Panc1 (cell line): ENCODE data around the gene HVCN1. TPM values are rescaled to one million over a fixed set of nuclear protein-coding genes. Genes with fewer than 3 reads are reported as not detected.
"Not testable (repeated sequence)": the region's sequence is repeated elsewhere in the genome, so short reads cannot be mapped to it uniquely, and the experiment has no call there.

Experiments
- ATAC-seq: fragments of 200-7000 bp; cut with Tn5 transposase; 2 replicates; pipeline ENCODE4 v1.9.1; 2020; ENCODE audit warnings: mild to moderate bottlenecking, moderate library complexity
- BruUV-seq: library from RNA; stranded (reverse); fragments of 400-500 nt; replicated peaks from 2 replicates; lab custom pipeline; 2021; lab: Mats Ljungman, UMichigan
- CTCF ChIA-PET: fragments of 300-600 bp; sonication (Branson Sonifier 250); formaldehyde crosslinking; loops from one replicate; lab custom pipeline; 2022; ENCODE audit warnings: antibody characterized with exemption; lab: Charles Lee
- POLR2A ChIA-PET: fragments of 300-600 bp; sonication (Branson Sonifier 250); formaldehyde crosslinking; loops from one replicate; lab custom pipeline; 2022; ENCODE audit warnings: antibody characterized with exemption; lab: Charles Lee
- DNase-seq: peaks from one replicate; pipeline ENCODE4 v3.0.0-alpha.2; 2010; ENCODE audit warnings: low read depth, low spot score
- H3K27ac ChIP-seq: 2 replicates; pipeline ENCODE4 v1.5.1; 2011; ENCODE audit warnings: mild to moderate bottlenecking, low read length, inconsistent platforms
- H3K27me3 ChIP-seq: fragments of 200-500 bp; sonication (Bioruptor generic); 2 replicates; pipeline ENCODE4 v1.6.0; 2014; ENCODE audit warnings: low read length, inconsistent platforms; ENCODE audit not compliant: control insufficient read depth, insufficient read depth
- H3K36me3 ChIP-seq: fragments of 200-500 bp; sonication (Bioruptor generic); 2 replicates; pipeline ENCODE4 v1.5.1; 2014; ENCODE audit warnings: inconsistent platforms, mild to moderate bottlenecking, low read length, moderate library complexity; ENCODE audit not compliant: control insufficient read depth, insufficient read depth
- H3K4me1 ChIP-seq: 2 replicates; pipeline ENCODE4 v1.5.1; 2011; ENCODE audit warnings: inconsistent platforms, mild to moderate bottlenecking, low read length, moderate library complexity; ENCODE audit not compliant: control insufficient read depth, insufficient read depth
- H3K4me3 ChIP-seq, 2 experiments: 2 replicates each; pipeline ENCODE4 v1.5.1; 2011 to 2012; ENCODE audit warnings: low read depth in 2 of 2, low read length in 2 of 2, mild to moderate bottlenecking in 2 of 2, inconsistent platforms in 1 of 2, moderate library complexity in 1 of 2
- H3K9me3 ChIP-seq: fragments of 200-500 bp; sonication (Bioruptor generic); 2 replicates; pipeline ENCODE4 v1.5.1; 2014; ENCODE audit warnings: low read depth, mild to moderate bottlenecking, inconsistent platforms, low read length, moderate library complexity; ENCODE audit not compliant: control insufficient read depth, insufficient read depth
- POLR2AphosphoS5 ChIP-seq: IDR thresholded peaks from 2 replicates; pipeline ENCODE4 v1.6.1; 2012; ENCODE audit warnings: mild to moderate bottlenecking, low read depth, low read length, moderate library complexity
- SIN3A ChIP-seq: IDR thresholded peaks from 2 replicates; pipeline ENCODE4 v1.6.1; 2012; ENCODE audit warnings: low read depth, mild to moderate bottlenecking, low read length, moderate library complexity, borderline replicate concordance; ENCODE audit not compliant: insufficient read depth
- TCF7L2 ChIP-seq: IDR thresholded peaks from 2 replicates; pipeline ENCODE4 v1.6.1; 2011; ENCODE audit warnings: mild to moderate bottlenecking, low read depth, low read length, inconsistent platforms
- in situ Hi-C: cut with HindIII; loops from 2 replicates; pipeline ENCODE4 v1.10.0; 2016; ENCODE audit warnings: low sequenced_read_pairs, low pct_unique_long_range_greater_than_20kb
- intact Hi-C: fragments of 100-400 bp; cut with micrococcal nuclease; formaldehyde crosslinking; loops from one replicate; pipeline ENCODE4 v1.10.0; 2022; ENCODE audit not compliant: unreplicated experiment
- total RNA-seq: library from RNA; stranded (reverse); gene quantifications from one replicate; pipeline ENCODE4 v1.2.1, GENCODE V29; 2021; ENCODE audit not compliant: unreplicated experiment
- TF ChIP-seq, protein P1 (sequence below), 2 experiments: IDR thresholded peaks; 2 replicates each; pipeline ENCODE4 v1.6.1; 2011 to 2012; ENCODE audit warnings: low read depth in 2 of 2, control low read depth in 1 of 2, low read length in 1 of 2, mild to moderate bottlenecking in 1 of 2, moderate library complexity in 1 of 2; ENCODE audit not compliant: insufficient read depth in 1 of 2
- TF ChIP-seq, protein P2 (sequence below): fragments of 450-650 bp; IDR thresholded peaks from 2 replicates; pipeline ENCODE4 v1.5.1; 2017; ENCODE audit warnings: mild to moderate bottlenecking

The HVCN1 gene
- total RNA-seq, 1 experiment from 2014 or later = 0.87 TPM

DNA sequence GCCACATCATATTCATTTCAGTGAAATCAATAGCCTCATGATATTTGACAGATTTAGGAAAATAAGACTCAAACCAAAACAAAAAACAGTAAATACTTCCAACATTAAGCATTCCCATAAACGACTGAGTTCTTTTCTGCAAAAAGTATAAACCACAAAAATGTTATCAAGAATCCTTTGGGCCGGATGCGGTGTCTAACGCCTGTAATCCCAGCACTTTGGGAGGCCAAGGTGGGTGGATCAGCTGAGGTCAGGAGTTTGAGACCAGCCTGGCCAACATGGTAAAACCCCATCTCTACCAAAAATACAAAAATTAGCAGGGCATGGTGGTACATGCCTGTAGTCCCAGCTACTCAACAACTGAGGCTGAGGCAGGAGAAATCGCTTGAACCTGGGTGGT is 48.1 kb upstream of the HVCN1 start:
- H3K36me3 ChIP-seq, H3K27ac ChIP-seq, ATAC-seq, H3K4me3 ChIP-seq, H3K27me3 ChIP-seq, CTCF ChIA-PET, DNase-seq, BruUV-seq, POLR2A ChIA-PET, H3K9me3 ChIP-seq, in situ Hi-C loops, intact Hi-C loops: not testable (repeated sequence)
- H3K4me1 ChIP-seq = peaks cover 48% of the 10 kb centered on the region

DNA sequence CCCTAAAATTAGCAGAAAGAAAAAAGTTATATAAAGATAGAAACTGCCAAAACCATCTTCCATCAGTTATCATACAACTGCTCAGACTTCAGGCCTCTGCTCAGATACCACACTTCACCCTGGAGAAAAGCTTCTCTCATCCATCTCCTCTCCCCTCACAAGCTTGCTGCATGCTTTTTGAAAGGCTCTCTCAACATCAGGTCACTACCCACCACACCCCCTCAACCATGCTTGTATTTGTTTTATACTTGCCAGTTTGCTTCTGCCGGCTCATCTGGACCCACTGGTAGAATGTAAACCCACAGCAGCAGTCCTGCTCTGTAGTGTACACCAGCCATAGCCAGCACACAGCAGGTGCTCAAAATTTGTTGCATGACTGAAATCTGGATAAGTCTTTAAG is 45.0 kb upstream of the HVCN1 start:
- DNase-seq (no peak), ATAC-seq (peak; percentile 40; the same call in 1 of the 2 replicates)
- BruUV-seq = no TSS peak
- Histone ChIP-seq H3K27ac (no peak overlapping the region), H3K4me3 (no peak overlapping the region), H3K4me1 (peaks cover 33% of the 10 kb centered on the region), H3K36me3 (peaks cover 24% of the 10 kb centered on the region), H3K27me3 (no peaks in the 10 kb centered on the region), H3K9me3 (no peaks in the 10 kb centered on the region)
- in situ Hi-C loops = no loop called here
- TF ChIP-seq, protein P1, sequence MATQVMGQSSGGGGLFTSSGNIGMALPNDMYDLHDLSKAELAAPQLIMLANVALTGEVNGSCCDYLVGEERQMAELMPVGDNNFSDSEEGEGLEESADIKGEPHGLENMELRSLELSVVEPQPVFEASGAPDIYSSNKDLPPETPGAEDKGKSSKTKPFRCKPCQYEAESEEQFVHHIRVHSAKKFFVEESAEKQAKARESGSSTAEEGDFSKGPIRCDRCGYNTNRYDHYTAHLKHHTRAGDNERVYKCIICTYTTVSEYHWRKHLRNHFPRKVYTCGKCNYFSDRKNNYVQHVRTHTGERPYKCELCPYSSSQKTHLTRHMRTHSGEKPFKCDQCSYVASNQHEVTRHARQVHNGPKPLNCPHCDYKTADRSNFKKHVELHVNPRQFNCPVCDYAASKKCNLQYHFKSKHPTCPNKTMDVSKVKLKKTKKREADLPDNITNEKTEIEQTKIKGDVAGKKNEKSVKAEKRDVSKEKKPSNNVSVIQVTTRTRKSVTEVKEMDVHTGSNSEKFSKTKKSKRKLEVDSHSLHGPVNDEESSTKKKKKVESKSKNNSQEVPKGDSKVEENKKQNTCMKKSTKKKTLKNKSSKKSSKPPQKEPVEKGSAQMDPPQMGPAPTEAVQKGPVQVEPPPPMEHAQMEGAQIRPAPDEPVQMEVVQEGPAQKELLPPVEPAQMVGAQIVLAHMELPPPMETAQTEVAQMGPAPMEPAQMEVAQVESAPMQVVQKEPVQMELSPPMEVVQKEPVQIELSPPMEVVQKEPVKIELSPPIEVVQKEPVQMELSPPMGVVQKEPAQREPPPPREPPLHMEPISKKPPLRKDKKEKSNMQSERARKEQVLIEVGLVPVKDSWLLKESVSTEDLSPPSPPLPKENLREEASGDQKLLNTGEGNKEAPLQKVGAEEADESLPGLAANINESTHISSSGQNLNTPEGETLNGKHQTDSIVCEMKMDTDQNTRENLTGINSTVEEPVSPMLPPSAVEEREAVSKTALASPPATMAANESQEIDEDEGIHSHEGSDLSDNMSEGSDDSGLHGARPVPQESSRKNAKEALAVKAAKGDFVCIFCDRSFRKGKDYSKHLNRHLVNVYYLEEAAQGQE (IDR thresholded peaks at IDR 0.05; ENCODE audit: insufficient read depth in 1 of 2, low read depth in 2 of 2, low read length in 1 of 2) = no peak
- TF ChIP-seq TCF7L2 = no peak
- POLR2A ChIA-PET = no interaction called here
- CTCF ChIA-PET = no interaction called here
- intact Hi-C loops = no loop called here

DNA sequence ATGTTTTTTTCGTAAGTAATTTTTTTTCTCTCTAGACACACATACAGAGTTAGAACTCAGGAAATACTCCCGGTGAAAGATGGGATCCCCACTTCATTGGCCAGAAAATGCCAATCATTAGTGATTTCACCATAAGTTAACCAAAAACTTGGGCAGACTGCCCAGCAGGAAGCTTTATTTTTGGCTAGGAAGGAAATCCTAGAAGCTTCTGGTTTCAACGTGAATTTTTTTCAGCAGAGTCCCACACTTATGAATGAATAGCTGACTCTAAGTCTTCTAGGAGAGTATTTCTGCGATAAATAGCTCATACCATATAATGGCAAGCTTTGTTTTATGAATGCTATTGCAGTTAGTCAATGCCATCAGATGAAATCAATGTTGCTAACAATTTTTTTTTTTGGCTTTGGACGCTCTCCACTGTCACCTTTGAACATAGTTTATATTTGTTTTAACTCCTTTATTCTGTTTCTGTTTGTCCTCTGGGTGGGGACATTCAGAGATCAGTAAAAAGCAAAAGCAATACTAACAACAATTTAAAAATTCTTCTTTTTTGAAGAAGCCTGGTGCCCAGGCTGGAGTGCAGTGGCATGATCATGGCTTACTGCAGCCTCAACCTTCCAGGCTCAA is 44.3 kb upstream of the HVCN1 start:
- Histone ChIP-seq H3K4me3 (no peak overlapping the region), H3K36me3 (peaks cover 24% of the 10 kb centered on the region), H3K27me3 (no peaks in the 10 kb centered on the region), H3K27ac (no peak overlapping the region; the same call in 1 of the 2 replicates), H3K9me3 (no peaks in the 10 kb centered on the region), H3K4me1 (peaks cover 26% of the 10 kb centered on the region)
- no TSS peak for BruUV-seq
- intact Hi-C loops = no loop called here
- TF ChIP-seq POLR2AphosphoS5 = no peak
- TF ChIP-seq SIN3A = no peak
- TF ChIP-seq, protein P2, sequence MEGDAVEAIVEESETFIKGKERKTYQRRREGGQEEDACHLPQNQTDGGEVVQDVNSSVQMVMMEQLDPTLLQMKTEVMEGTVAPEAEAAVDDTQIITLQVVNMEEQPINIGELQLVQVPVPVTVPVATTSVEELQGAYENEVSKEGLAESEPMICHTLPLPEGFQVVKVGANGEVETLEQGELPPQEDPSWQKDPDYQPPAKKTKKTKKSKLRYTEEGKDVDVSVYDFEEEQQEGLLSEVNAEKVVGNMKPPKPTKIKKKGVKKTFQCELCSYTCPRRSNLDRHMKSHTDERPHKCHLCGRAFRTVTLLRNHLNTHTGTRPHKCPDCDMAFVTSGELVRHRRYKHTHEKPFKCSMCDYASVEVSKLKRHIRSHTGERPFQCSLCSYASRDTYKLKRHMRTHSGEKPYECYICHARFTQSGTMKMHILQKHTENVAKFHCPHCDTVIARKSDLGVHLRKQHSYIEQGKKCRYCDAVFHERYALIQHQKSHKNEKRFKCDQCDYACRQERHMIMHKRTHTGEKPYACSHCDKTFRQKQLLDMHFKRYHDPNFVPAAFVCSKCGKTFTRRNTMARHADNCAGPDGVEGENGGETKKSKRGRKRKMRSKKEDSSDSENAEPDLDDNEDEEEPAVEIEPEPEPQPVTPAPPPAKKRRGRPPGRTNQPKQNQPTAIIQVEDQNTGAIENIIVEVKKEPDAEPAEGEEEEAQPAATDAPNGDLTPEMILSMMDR = no peak
- no peak for TF ChIP-seq TCF7L2
- TF ChIP-seq, protein P1 (IDR thresholded peaks at IDR 0.05; ENCODE audit: insufficient read depth in 1 of 2, low read depth in 2 of 2, low read length in 1 of 2) = no peak
- ATAC-seq (no peak), DNase-seq (no peak)
- ChIA-PET CTCF (no interaction called here), POLR2A (no interaction called here)
- in situ Hi-C loops = no loop called here
